GM12891 (cell line): ENCODE measurements around the gene CMTM6.

Source experiments
- DNase-seq: peaks from one replicate; pipeline ENCODE4 v3.0.0; 2011; ENCODE audit warnings: low spot score; ENCODE audit not compliant: insufficient read length
- FAIRE-seq: peaks from 2 replicates; lab custom pipeline; 2011; peaks lifted over from hg19 to GRCh38; lab: Jason Lieb, UNC
- PAX5 ChIP-seq: IDR thresholded peaks from 2 replicates; pipeline ENCODE4 v1.6.1; 2011; ENCODE audit warnings: low read length, moderate library complexity, mild to moderate bottlenecking; ENCODE audit not compliant: insufficient read depth, severe bottlenecking
- POLR2A ChIP-seq: IDR thresholded peaks from 2 replicates; pipeline ENCODE4 v1.6.1; 2011; ENCODE audit warnings: low read depth, low read length, control low read depth
- POLR2AphosphoS5 ChIP-seq: IDR thresholded peaks from 2 replicates; pipeline ENCODE4 v1.6.1; 2011; ENCODE audit warnings: low read depth, low read length, control low read depth
- POU2F2 ChIP-seq: IDR thresholded peaks from 2 replicates; pipeline ENCODE4 v1.6.1; 2011; ENCODE audit warnings: low read depth, mild to moderate bottlenecking, control low read depth, low read length, moderate library complexity
- SPI1 ChIP-seq: IDR thresholded peaks from 2 replicates; pipeline ENCODE4 v1.6.1; 2011; ENCODE audit warnings: low read depth, low read length, control low read depth
- TAF1 ChIP-seq: IDR thresholded peaks from 2 replicates; pipeline ENCODE4 v1.6.1; 2011; ENCODE audit warnings: low read depth, low read length, control low read depth

Gene CMTM6

DNA sequence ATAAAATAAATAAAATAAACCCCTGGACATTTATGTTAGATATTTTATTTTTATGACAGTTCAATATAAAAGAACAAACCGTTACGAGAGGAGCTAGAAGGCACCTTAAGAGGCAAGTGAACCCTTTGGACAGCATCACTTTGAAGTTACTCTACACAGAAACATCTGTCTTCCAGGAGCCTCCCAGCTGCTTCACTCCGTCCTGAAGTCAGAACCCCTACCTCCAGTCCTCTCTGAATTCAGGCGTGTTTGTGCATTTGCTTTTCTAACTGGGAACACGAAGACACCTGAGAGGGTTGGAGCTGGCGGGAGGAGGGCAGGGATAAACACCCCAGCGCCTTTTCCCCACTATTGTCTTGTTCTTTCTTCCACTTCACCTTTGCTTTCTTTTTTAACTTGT is 64.8 kb downstream of the CMTM6 start:
- TF ChIP-seq PAX5 (no peak), TAF1 (no peak), POLR2A (no peak), SPI1 (no peak), POU2F2 (no peak), POLR2AphosphoS5 (no peak)
- no peak for DNase-seq
- no peak for FAIRE-seq

DNA sequence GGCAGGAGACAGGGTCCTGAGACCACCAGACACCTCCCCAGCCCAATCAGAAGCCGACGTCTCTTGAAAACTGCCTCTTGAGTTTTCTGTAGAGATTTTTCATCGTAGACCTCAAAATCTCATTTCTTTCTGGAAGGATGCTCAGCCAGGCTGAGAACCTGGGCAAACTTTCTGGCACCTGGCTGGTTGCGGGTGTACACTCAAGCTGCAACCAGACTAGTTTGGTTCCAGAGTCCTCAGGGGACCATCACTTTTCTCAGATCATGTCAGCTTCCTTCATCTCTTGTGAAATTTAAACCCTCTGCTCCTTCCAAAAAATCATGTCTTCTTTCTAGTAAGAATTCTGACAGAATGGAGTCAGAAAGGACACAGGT is 65.8 kb downstream of the CMTM6 start:
- no peak for TF ChIP-seq POU2F2
- TF ChIP-seq POLR2A = no peak
- TF ChIP-seq SPI1 = no peak
- peak; percentile 26 for TF ChIP-seq PAX5
- no peak for TF ChIP-seq TAF1
- no peak for TF ChIP-seq POLR2AphosphoS5
- no peak for FAIRE-seq
- DNase-seq = no peak

DNA sequence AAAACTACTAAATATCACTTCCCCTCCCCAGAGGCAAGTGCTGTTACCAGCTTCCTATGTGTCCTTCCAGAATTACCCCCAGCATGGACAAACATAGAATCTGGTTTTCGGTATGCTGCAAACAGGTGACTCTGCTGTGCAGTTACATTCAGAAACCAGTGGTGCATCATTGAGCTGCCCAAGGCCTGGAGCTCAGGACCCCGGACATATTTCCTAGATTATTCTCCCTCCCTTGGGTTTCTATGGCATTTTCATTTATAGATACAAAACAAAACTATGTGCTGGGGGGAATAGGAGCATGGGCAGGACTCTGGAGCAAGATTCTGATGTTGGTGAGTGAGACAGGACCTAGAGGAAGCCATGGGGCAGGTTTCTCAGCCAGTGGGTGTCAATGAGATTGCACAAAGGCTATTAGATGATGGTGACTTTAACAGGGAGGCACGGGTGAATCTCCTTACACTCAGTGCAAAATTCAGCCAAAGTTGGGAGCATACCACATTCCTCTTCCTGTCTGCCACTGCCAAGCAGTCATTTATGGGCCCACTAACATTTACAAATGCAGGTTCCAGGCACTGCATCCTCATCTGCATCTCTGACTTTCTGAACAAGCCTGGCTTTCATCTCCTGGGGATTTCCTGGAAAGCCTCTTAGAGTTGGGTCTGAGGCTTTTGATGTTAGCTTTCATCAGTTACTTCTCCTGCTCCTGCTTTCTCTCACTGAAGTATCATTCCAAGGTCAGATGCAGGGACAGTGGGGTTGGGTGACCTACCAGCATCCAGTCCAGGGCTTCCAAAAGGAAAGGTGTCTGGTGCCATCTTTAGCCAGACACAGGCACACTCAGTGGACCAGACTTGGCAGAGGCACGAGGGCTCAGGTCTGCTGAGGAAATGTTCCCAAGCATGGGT is 66.5 kb downstream of the CMTM6 start:
- TF ChIP-seq TAF1 (no peak), SPI1 (no peak), POU2F2 (0 out of 2 replicates have a peak, but pooled peaks have one; percentile 14), PAX5 (no peak), POLR2AphosphoS5 (peak; percentile 56; the same call in 1 of the 2 replicates), POLR2A (peak; percentile 51; the same call in 1 of the 2 replicates)
- DNase-seq (no peak), FAIRE-seq (peak; percentile 45)

DNA sequence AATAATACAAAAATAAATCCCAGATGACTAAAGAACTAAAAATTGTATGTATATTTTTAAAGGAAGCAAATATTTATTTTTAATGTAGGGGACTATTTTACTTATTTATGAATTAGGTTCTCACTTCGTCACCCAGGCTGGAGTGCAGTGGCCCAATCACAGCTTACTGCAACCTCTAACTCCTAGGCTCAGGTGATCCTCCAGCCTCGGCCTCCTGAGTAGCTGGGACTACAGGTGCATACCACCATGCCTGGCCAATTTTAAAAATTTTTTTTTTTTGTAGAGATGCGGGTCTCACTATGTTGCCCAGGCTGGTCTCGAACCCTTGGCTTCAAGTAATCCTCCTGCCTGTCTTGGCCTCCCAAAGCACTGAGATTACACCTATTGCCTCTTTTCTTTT is 68.4 kb downstream of the CMTM6 start:
- no peak for FAIRE-seq
- no peak for TF ChIP-seq POLR2A
- no peak for TF ChIP-seq SPI1
- no peak for TF ChIP-seq TAF1
- no peak for TF ChIP-seq POLR2AphosphoS5
- no peak for TF ChIP-seq PAX5
- no peak for TF ChIP-seq POU2F2
- DNase-seq = no peak

DNA sequence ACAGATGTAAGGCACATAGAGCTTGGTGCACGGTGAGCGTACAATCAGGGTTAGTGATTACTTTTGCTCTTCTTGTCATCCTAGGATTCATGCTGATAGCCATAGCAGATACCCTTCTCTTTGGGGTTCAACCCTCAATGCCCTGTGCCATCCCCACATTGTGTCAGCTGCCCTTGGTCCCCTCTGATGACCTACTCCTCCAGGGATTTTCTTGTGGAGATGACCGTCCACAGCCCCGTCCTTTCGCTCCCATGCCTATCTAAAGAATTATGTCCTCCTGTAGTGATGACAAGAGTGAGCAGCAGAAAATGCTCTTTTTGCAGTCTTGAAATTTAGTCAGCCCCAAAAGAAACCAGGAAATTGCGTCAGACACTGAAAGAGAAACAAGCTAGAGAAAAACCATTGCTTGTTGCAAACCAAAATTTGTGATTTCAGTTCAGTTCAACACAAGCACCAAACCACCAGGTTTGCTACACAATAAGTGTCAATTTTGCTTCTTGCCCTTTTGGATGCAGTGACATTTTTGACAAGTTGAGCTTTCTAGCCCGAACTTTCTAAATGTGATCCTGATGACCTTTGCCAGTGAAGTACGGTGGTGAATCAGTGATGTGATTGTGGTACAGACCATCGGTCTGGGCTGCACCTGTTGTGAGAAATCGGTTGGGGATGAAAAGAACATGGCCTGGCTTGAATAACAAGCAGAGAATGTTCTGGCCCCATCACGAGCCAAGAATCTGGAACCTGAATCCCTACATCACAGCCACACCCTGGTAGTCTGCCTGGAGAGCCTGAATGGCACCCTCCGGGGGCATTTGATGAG is 69.7 kb downstream of the CMTM6 start:
- peak; percentile 80 for FAIRE-seq
- DNase-seq = no peak
- TF ChIP-seq POLR2A (peak; percentile 34; the same call in 1 of the 2 replicates), SPI1 (no peak), TAF1 (no peak), POU2F2 (no peak), POLR2AphosphoS5 (0 out of 2 replicates have a peak, but pooled peaks have one; percentile 32), PAX5 (no peak)

DNA sequence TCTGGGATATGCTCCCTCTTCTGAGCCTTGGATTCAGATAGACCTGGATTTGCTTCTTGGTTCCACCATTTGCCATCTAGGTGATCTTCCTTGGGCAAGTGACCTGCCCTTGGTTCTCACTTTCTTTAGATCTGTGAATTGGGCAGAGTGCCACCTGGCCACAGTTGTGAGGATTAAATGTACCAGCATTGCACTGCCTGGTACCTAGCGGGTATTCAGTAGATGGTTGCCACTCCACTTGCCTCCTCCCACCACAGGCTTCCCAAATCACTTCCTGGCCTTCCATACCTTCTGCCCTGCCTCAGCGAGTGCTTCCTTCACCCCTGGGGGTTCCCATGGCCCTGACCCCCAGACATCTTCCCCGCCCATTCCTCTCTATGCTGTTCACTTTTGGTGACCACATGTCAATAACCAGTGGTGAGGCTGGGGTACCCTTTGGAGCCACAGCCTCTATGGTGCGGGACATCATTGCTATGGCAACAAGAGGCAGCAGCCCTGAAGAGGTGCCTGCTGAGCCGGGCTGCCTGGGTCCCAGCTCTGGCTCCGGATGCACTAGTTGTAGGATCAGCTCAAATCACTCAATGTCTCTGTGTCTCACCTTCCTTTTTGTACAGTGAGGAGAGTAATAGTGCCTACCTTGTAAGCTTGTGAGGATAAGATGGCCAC is 70.5 kb downstream of the CMTM6 start:
- TF ChIP-seq POLR2AphosphoS5 = no peak
- TF ChIP-seq POLR2A = no peak
- TF ChIP-seq TAF1 = no peak
- TF ChIP-seq POU2F2 = no peak
- no peak for TF ChIP-seq PAX5
- TF ChIP-seq SPI1 = no peak
- FAIRE-seq (peak; percentile 16), DNase-seq (no peak)

DNA sequence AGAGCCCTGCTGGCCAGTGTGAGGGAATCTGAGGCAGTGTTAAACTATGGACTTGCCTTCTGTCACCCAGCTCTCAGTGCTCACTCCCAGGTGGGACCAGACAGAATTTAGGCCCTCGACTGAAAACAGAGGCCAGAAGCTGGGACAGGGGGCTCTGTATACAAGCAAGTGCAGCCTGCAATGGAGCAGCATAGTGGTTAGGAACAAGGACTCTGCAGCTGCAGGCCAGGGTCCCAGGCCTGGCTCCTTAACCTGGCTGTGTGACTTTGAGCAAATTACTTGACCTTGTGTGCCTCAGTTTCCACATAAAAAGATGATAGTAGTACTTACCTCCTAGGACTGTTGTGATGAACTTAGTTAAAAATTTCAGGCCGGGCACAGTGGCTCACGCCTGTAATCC is 71.2 kb downstream of the CMTM6 start:
- FAIRE-seq (no peak), DNase-seq (no peak)
- no peak for TF ChIP-seq POLR2AphosphoS5
- TF ChIP-seq POLR2A = no peak
- no peak for TF ChIP-seq PAX5
- TF ChIP-seq POU2F2 = no peak
- no peak for TF ChIP-seq TAF1
- no peak for TF ChIP-seq SPI1
